Body of pancreas (tissue), 4 donors: ENCODE measurements around the gene GNG4.

Experiments used
- POLR2A ChIP-seq, 3 donors: fragments of 450-650 bp; IDR thresholded peaks; one replicate each; pipeline ENCODE4 v1.6.1; 2016; ENCODE audit warnings: antibody characterized with exemption in 3 of 3, mild to moderate bottlenecking in 2 of 3
- TF ChIP-seq, protein P1 (sequence below), 7 experiments: fragments of 450-650 bp in 4 of 7; fragments of 200-600 bp in 3 of 7; sonication (generic) in 3 of 7; IDR thresholded peaks; one replicate each; pipeline ENCODE4 v1.5.1; 2016 to 2019; ENCODE audit warnings: antibody characterized with exemption in 7 of 7

DNA sequence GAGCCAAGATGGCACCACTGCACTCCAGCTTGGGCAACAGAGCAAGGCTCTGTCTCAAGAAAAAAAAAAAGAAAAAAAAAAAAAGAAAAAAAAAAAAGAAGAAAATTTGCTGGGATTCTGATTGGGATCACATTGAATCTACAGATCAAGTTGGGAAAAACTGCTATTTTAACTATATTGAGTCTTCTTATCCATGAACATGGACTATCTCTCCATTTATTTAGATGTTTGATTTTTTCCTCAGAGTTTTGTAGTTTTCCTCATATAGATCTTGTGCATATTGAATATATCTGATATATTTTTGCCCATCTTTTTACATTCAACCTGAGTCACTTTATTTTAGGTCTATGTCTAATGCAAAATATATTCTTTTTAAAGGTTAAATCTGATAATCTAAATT lies 87.0 kb downstream of the GNG4 start:
- TF ChIP-seq, protein P1, sequence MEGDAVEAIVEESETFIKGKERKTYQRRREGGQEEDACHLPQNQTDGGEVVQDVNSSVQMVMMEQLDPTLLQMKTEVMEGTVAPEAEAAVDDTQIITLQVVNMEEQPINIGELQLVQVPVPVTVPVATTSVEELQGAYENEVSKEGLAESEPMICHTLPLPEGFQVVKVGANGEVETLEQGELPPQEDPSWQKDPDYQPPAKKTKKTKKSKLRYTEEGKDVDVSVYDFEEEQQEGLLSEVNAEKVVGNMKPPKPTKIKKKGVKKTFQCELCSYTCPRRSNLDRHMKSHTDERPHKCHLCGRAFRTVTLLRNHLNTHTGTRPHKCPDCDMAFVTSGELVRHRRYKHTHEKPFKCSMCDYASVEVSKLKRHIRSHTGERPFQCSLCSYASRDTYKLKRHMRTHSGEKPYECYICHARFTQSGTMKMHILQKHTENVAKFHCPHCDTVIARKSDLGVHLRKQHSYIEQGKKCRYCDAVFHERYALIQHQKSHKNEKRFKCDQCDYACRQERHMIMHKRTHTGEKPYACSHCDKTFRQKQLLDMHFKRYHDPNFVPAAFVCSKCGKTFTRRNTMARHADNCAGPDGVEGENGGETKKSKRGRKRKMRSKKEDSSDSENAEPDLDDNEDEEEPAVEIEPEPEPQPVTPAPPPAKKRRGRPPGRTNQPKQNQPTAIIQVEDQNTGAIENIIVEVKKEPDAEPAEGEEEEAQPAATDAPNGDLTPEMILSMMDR (IDR thresholded peaks at IDR 0.05) = no peak
- TF ChIP-seq POLR2A (IDR thresholded peaks at IDR 0.05) = no peak
